HG02852 (cell line): ENCODE measurements around the gene DNMT3B.

Experiments
- ATAC-seq: cut with Tn5 transposase; IDR thresholded peaks from one replicate; pipeline ENCODE4 v1.9.1; 2021; ENCODE audit warnings: mild to moderate bottlenecking, moderate library complexity; ENCODE audit not compliant: unreplicated experiment

The DNMT3B gene

DNA sequence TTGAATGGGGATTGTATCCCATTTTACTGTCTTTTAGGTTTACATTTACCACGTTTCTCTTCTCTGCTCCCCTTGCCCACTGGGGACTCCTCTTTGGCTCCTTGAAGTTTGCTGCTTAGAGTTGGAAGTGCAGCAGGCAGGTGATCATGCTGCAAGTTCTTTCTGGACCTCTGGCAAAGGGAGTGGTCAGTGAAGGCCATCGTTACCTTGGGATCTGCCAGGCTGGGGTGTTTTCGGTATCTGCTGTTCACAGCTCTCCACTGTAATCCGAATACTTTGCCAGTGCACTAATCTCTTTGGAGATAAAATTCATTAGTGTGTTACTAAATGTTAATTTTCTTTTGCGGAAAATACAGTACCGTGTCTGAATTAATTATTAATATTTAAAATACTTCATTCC lies 87.4 kb downstream of the DNMT3B start:
- no peak for ATAC-seq

GRCh38 chr20:32855387-32855786 lies 93.2 kb downstream of the DNMT3B start:
- ATAC-seq = no peak

DNA sequence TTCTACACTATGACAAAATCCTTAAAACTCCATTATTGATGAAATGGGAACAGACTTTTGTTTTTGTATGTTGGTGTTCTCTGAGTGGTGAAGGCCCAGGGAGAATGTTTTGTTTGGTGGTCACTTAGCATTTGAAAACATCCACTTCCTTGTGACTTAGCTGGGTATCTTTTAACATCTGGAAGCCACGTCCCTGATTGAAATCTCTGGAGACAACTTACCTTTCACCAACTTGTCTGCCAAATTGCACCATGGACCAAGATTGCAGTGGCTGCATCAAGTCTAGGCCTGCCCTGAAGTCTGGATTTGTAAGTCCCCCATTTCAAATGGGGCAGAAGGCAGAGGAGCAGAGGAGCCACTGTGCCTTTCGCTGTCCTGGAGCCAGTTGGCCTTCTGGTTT lies 96.0 kb downstream of the DNMT3B start:
- ATAC-seq = no peak
